NT2/D1 (cell line): ENCODE results near the gene ERMARD.

Experiments
- DNase-seq: peaks from one replicate; pipeline ENCODE4 v3.0.0-alpha.2; 2011; ENCODE audit warnings: low read depth, low spot score
- H3K27me3 ChIP-seq: 2 replicates; pipeline ENCODE4 v1.6.0; 2011; ENCODE audit warnings: mild to moderate bottlenecking; ENCODE audit not compliant: insufficient read length, insufficient read depth
- H3K36me3 ChIP-seq: 2 replicates; pipeline ENCODE4 v1.6.1; 2011; ENCODE audit warnings: mild to moderate bottlenecking, low read length, mixed read lengths; ENCODE audit not compliant: insufficient read depth, insufficient read length
- H3K4me1 ChIP-seq: 2 replicates; pipeline ENCODE4 v1.5.1; 2011; ENCODE audit not compliant: insufficient read depth, insufficient read length
- H3K4me3 ChIP-seq: 2 replicates; pipeline ENCODE4 v1.5.1; 2011; ENCODE audit warnings: low read depth; ENCODE audit not compliant: insufficient read length
- H3K9ac ChIP-seq: 2 replicates; pipeline ENCODE4 v1.6.0; 2011; ENCODE audit warnings: low read depth; ENCODE audit not compliant: insufficient read length
- H3K9me3 ChIP-seq: 2 replicates; pipeline ENCODE4 v1.5.1; 2011; ENCODE audit warnings: mild to moderate bottlenecking, low read length; ENCODE audit not compliant: insufficient read depth
- SUZ12 ChIP-seq: IDR thresholded peaks from 2 replicates; pipeline ENCODE4 v1.6.1; 2011; ENCODE audit not compliant: insufficient read length, insufficient read depth; ENCODE audit errors: extremely low read depth
- YY1 ChIP-seq: IDR thresholded peaks from 2 replicates; pipeline ENCODE4 v1.6.1; 2011; ENCODE audit not compliant: insufficient read length, insufficient read depth
- ZNF274 ChIP-seq: IDR thresholded peaks from 2 replicates; pipeline ENCODE4 v1.6.1; 2011; ENCODE audit warnings: mild to moderate bottlenecking, low read depth, low read length

ERMARD gene

DNA sequence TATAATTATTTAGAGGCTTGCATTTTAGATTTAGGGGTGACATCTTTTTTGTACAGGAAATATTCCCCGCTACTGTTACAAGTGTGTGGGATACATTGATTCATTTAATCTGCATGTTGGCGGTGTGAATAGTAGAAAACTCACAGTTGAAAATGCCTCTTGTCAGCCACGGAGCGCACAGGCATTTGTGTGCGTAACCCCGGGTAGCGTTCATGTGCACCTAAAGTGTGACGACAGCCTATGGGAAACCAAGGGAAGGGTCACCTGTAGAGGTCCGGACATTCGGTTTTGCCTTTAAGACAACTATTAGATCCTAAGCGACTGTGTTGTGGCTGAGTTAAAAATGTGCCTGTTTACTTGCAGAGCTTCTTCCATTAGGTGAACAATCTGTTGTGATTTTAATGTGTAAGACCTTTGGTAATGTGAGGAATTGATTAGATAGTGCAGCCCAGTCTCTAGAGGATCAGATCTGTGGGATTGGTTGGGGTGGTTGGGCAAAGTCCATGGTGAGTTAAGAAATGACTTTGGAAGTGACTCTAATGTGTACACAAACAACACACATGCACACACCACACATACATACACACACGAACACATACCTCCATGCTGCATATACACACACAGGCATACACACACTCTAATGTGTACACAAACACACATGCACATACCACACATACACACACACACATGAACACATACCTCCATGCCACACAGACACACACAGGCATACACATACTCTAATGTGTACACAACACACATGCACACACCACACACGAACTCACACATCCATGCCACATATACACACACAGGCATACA lies 15.7 kb downstream of the ERMARD start:
- TF ChIP-seq ZNF274 (no peak), YY1 (no peak), SUZ12 (no peak)
- Histone ChIP-seq H3K4me1 (no peaks in the 10 kb centered on the region), H3K27me3 (no peaks in the 10 kb centered on the region), H3K4me3 (no peak overlapping the region), H3K9ac (no peak overlapping the region), H3K36me3 (peaks cover 28% of the 10 kb centered on the region), H3K9me3 (no peaks in the 10 kb centered on the region)
- DNase-seq = no peak

- TF ChIP-seq SUZ12 = no peak
- no peak for TF ChIP-seq ZNF274
- H3K9me3 ChIP-seq = no peaks in the 10 kb centered on the region
- no peaks in the 10 kb centered on the region for H3K27me3 ChIP-seq
- H3K4me1 ChIP-seq = no peaks in the 10 kb centered on the region
- H3K36me3 ChIP-seq = peaks cover 39% of the 10 kb centered on the region
- no peak for DNase-seq
- no peak overlapping the region for H3K4me3 ChIP-seq
- H3K9ac ChIP-seq = no peak overlapping the region
These were observed 22.9 kb downstream of the ERMARD start for GRCh38 chr6:169774347-169774746.

DNA sequence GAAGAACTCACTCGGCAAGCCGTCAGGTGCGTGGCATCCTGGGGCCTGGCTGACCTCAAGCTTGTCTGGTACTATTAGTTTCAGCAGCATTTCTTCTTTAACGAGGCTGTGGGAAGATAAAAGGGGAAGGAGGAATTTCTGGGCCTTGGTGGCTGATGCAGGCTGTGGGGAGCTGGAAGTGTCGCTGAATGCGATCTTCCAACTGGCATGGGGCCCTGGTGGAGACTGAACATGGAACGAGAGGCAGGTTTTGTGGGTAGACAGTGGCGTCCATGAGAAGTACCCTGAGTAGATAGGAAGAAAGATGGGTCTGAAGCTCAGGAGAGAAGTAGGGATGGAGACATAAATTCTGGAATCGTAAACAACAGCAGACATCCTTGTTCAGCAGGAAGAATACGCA lies 23.9 kb downstream of the ERMARD start:
- Histone ChIP-seq H3K9ac (no peak overlapping the region), H3K27me3 (no peaks in the 10 kb centered on the region), H3K36me3 (peaks cover 46% of the 10 kb centered on the region), H3K4me3 (no peak overlapping the region), H3K4me1 (no peaks in the 10 kb centered on the region), H3K9me3 (no peaks in the 10 kb centered on the region)
- no peak for DNase-seq
- TF ChIP-seq YY1 = no peak
- no peak for TF ChIP-seq ZNF274

DNA sequence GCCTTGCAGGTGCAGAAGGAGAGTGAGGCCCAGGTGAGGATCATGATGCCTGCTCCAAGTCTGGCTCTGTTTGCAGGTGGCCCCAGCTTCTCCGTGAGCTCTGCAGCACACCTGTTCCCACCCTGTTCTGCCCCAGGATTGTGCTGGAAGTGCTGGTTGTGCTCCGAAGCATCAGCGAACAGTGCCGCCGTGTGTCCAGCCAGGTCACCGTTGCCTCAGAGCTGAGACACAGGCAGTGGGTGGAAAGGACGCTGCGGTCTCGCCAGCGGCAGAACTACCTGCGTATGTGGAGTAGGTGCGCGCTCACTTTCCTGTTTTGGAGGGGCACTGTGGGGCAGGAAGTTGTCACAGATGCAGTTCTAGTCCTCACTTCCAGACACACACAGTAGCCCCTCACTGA lies 25.0 kb downstream of the ERMARD start:
- Histone ChIP-seq H3K4me1 (no peaks in the 10 kb centered on the region), H3K36me3 (peaks cover 50% of the 10 kb centered on the region)
- TF ChIP-seq ZNF274 (no peak), YY1 (no peak), SUZ12 (no peak)

GRCh38 chr6:169777896-169778295 lies 26.5 kb downstream of the ERMARD start:
- TF ChIP-seq SUZ12 (no peak), YY1 (no peak), ZNF274 (no peak)
- H3K27me3 ChIP-seq = no peaks in the 10 kb centered on the region
- no peaks in the 10 kb centered on the region for H3K4me1 ChIP-seq
- H3K4me3 ChIP-seq = no peak overlapping the region
- no peak for DNase-seq
- H3K9me3 ChIP-seq = no peaks in the 10 kb centered on the region
- H3K9ac ChIP-seq = no peak overlapping the region
- H3K36me3 ChIP-seq = peaks cover 48% of the 10 kb centered on the region

More for the DNA sequence above, 25.0 kb downstream of the ERMARD start:
- H3K9me3 ChIP-seq = no peaks in the 10 kb centered on the region
- no peaks in the 10 kb centered on the region for H3K27me3 ChIP-seq
- no peak for DNase-seq
- no peak overlapping the region for H3K4me3 ChIP-seq
- H3K9ac ChIP-seq = no peak overlapping the region

GRCh38 chr6:169778646-169779045 lies 27.2 kb downstream of the ERMARD start:
- Histone ChIP-seq H3K4me3 (no peak overlapping the region), H3K9me3 (no peaks in the 10 kb centered on the region), H3K36me3 (peaks cover 49% of the 10 kb centered on the region), H3K4me1 (no peaks in the 10 kb centered on the region), H3K9ac (no peak overlapping the region), H3K27me3 (no peaks in the 10 kb centered on the region)
- no peak for DNase-seq
- no peak for TF ChIP-seq SUZ12
- TF ChIP-seq ZNF274 = no peak
- no peak for TF ChIP-seq YY1

DNA sequence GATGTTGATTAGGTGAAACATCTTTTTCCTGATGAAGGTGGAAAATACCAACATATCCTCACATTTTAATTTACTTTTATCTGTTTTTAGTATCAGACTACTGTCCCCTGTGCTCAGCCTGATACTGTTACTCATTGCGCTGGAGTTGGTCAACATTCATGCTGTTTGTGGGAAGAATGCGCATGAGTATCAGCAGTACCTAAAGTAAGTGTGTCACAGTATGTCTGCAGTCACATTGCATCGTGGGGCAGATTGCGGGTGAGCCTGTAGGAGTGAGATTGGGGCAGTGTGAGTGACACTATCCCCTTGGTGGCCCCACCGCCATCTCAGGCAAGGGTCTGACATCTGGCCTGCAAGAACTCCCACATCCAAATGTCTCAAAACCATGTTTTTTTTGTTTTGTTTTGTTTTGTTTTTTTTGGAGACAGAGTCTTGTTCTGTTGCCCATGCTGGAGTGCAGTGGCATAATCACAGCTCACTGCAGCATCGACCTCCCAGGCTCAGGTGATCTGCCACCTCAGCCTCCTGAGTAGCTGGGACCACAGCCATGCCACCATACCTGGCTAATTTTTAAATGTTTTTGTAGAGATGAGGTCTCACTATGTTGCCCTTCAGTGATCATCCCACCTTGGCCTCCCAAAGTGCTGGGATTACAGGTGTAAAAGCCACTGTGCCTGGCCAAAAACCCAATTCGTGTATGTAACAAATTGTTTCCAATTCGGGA lies 27.8 kb downstream of the ERMARD start:
- Histone ChIP-seq H3K4me3 (no peak overlapping the region), H3K36me3 (peaks cover 46% of the 10 kb centered on the region), H3K27me3 (no peaks in the 10 kb centered on the region), H3K9me3 (no peaks in the 10 kb centered on the region), H3K4me1 (no peaks in the 10 kb centered on the region), H3K9ac (no peak overlapping the region)
- TF ChIP-seq YY1 (no peak), SUZ12 (no peak), ZNF274 (no peak)
- DNase-seq = no peak
